ENCODE measurements around the gene PRKCH.

The PRKCH gene

DNA sequence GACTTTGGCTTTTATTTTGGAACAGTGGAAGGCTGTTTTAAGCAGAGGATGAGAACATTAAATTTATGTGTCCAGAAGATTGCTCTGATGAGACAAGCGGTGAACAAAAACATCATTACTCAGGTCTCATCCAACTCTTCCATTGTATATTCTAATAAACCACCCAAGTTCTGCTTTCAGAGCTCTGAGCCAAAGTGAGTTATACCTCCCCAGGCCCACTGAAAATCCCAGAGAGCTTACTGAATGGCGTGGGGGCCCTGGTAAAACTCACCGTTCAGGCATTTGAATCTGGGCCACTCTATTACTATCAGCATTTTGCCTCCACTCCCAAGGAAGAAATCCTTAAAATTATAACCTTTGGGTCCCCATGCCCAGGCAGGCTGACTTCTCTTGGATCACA lies 251.9 kb downstream of the PRKCH start:
- no peak for DNase-seq

DNA sequence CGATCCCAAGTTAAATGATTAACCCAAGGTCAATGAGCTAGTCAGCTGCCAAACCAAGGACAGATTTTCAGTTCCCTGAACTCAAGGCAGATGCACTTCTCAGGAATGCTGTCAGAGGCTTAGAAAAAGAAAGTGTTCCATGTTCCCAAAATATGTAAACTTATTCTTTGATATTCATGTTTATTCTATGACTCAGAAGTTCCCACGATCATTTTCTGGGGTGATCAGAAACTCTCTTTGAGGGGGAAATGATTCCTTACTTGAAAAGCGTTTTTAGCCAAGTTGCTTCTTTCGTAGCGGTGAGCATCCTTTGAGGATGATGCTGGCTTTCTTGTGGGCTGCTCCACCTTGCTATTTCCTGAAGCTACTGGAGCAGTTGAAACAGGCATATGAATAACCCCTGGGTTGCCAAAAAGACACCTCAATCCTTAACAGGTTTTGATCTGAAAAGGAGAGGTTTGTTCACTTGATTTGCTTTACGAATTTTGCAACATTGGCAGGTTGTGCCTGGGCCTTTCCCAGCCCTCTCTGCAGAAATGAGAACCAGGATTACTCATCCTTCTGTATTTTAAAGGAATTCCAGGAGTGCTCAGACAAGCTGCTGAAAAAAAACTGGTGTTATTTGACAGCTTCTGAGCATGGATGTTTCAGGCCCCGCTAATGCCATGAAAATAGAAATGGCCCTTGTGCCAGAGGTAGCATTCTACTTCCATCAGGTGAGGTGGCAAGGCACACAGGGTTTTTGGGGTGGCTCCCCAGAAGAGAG lies 252.6 kb downstream of the PRKCH start:
- no peak for DNase-seq

DNA sequence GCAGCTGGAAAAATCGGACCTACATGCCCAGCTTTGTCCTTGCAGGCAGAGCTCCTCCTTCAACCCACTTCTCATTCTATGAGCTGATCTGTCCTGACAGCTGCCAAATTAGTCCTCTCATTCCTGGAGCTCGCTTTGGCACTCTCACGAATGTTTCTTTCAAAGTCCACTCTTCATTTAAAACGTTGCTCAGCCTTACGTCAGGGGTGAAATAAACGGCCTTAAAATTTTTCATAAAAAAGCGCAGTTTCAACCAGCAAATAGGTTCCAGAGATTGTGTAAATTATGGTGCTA lies 253.1 kb downstream of the PRKCH start:
- DNase-seq, result no peak

DNA sequence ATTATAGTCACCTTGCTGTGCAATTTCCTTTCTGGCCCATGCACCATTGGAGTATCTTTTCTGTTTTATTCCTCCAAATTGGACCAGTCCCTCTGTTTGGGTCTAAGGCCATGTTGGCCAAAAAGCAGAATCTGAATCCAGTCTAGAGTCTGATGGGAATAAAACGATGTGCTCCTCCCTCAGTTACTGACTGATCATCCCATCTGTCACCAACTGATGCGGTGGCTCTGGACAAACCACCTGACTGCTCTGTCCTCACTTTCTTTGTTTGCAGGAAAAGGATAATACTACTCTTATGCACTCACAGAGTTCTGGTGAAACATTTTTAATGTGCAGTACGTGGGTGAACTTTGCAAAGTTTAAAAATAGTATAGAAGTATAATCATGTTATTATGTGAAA lies 253.7 kb downstream of the PRKCH start:
- DNase-seq, result no peak

DNA sequence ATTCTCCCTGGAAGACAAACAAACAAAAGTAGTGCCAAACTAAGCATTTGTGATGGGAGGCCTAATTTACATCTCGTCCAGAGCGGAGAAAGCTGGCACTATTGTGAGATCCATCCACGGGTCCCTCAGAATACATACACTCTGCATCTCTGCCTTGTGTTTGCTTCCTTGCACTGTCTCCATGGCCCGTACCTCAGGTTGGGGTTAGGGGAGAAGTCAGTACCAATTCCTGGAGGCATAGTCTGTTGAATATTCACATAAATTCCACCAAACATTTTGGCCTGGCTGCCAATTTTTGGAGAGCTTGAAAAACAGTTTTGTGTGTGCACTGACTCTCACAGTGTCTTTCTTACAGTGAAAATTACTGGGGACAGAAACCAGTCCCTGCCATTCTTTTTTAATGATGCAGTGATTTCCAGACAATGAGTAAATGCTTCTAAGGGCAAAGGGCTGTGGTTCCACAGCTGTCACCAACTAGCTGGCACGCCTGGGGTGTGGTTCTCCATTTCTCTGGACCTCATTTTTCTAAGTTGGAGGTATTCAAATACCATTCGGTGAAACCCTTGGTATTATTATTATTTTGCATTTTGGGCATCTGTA lies 254.3 kb downstream of the PRKCH start:
- no peak for DNase-seq

DNA sequence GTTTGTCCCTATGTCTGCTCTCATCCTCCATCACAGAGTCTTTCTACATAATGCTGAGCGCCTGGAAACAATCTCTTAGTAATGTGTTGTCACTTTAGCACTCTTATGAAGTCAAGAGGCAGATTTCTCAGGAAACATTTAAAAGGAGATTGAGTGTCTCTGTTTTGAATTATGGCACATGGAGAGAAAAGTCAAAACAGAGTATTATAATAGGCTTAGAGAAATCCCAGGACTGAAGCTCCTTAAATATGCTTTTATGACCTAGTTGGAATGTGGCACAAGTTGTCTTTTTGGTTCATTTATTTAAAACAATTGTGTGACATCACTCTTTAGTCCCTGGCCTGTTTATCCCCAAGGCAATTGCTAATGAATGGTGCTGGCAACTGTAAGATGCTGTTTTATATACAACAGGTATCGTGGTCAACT lies 256.1 kb downstream of the PRKCH start:
- no peak for DNase-seq

DNA sequence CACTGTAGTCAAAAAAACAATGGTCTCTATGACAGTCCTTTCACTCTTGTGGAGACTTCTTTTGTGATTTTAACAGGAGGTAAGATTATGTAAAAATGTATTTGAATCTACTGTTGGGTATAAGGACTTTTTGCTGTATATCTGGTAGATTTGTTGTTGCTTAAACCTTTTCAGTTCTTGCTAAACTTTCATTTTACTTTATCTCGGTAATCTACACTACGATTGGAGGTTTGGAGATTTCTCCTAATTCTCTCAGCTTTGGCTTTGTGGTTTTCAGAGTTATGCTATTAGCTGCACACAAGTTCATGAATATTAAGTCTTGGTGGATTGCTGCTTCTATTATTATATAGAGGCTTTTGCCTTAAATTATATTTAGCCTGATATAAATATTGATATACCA lies 257.4 kb downstream of the PRKCH start:
- peak in 1 of 5 experiments; percentile 86 for DNase-seq

DNA sequence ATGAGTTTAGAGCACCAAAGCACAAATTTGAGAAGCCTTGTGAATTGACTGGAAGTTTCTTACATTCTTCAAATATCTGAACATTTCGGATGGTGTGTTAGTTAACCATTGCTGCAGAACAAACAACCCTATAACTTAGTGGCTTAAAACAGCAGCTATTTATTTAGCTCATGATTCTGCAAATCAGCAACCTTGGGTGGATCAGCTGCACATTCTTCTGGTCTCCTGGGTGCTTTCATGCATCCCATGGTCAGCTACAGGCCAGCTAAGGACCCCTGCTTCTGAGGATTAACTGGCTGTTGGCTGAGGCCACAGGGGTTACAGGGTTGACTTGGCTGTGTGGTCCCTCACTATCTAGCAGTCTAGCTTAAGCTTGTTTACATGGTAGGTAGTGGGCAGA lies 260.0 kb downstream of the PRKCH start:
- no peak for DNase-seq

DNA sequence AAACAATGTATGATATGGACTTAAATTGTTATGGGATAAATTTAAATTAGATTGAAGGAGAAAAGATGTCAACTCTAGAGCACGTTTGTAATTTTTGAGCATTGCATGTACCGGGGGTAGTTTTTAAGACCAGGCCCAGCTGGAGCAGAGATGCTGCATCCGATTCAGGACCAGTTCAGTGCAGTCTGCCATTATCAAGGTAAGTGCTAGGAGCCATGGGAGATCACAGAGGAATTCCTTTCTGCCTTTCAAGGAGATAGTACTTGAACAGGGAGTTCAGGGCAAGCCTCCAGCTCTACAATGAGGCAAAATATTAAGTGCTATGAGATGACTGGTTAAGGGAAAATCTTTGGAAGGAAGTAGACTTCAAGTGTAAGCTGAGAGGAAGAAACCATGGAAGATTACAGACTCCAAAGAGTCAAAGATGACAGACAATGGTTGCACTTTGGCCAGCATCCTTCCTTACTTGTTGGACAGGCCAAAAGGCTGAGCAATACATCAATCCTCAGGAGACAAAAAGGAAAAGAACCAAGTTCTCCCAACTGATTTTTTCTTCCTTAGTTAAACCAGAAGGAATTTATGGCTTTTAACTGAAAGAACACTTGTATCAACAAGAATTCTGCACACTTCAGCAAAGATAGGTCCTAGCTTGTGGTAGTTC lies 260.7 kb downstream of the PRKCH start:
- DNase-seq, result no peak

DNA sequence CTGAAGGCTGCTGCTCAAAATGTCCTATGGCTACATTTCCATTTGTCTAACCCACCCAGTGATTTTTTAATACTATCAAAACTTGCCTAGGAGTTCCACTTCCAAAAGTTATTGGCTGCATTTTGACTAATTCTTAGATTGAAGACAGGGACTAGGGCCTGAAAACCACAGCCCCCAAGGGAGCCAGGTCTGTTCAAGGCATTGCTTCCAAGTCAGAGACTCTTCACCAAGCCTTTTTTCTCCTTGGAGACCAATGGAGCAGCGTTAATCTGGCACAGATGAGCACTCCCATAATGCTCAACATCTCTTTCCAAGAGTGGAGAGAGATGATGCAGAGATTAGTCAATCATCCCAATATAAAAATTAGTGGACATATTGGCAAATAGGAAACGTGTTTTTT lies 261.4 kb downstream of the PRKCH start:
- no peak for DNase-seq

DNA sequence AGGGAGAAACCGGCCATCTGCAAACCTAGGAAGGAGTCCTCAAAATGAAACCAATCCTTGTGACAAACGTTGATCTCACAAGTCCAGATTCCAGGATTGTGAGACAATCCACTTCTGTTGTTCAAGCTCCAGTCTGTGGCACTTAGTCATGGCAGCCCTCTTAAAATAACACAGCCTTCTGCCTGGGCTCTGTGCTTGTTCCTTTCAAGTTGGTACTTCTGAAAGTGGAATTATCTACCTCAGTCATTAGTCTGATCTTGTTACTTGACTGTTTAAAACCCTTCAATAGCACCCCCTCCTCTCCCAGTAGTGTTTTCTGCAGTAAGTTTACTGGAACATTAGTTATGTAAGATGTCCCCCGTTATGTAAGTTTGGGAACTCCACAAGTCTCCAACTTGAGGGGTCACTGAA lies 263.0 kb downstream of the PRKCH start:
- no peak for DNase-seq

DNA sequence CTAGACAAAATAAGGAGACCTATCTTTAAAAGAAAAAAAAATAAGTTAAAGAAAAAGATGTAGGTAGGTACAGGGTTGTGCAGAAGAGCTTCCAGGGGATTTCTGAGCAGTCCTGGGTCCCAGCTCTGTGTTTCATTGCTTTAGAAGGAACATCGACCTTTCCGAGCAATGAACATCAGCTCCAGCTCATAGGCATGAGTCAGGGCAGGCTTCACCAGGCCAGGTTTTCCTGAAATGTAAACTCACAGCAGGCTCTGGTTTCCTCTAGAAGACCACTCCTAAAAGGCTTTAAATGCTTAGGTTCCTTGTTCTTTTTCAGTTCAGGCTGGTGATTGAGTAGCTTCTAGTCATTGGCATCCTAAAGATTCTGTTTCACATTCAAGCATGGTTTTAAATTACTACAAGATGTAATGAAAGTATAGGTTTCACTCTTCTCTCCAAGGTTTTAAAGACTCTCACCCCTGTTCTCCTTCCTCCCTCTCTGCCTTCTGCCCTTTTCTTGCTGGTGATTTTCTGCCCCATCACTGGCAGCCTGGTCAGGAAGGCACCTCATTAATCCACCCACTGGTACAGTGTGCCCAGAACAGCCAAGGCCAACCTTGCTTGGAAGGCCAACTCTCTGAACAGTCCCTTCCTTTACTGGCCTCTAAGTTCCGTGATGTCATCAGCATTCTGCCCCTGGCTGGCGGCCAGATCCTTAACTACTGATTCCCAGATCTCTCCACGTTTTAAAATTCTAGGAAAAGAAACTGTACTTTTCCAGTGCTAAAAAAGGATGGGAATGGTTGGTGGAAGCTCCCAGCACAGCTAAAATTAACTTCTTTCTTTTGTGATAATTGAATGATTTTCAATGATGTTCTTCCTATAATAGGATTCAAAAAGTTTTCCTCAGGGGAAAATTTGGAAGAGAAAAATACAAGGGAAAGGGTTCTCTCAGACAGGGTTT lies 264.5 kb downstream of the PRKCH start:
- no peak for DNase-seq

DNA sequence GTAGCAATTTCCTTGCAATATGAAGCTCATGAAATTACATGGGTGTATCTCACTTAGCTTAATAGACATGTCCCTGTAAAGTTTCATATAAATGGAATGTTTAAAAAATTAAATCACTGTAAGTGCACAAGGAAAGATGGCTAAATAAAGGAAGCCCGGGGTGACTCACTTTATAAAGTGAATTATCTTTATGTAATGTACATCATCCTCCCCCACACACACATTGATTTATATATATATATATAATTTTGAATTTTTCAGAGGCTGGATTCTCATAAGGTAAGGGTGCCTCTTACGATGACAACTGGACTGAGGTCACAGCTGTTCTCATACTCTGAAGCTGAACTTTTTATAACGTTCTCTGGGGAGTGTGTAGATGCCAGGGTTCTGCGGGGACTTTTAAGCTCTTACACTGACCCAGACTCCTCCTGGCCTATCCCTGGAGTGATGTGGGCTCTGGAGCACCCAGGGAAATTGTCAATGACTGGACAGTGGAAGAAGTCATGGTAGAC lies 265.2 kb downstream of the PRKCH start:
- DNase-seq, result no peak

DNA sequence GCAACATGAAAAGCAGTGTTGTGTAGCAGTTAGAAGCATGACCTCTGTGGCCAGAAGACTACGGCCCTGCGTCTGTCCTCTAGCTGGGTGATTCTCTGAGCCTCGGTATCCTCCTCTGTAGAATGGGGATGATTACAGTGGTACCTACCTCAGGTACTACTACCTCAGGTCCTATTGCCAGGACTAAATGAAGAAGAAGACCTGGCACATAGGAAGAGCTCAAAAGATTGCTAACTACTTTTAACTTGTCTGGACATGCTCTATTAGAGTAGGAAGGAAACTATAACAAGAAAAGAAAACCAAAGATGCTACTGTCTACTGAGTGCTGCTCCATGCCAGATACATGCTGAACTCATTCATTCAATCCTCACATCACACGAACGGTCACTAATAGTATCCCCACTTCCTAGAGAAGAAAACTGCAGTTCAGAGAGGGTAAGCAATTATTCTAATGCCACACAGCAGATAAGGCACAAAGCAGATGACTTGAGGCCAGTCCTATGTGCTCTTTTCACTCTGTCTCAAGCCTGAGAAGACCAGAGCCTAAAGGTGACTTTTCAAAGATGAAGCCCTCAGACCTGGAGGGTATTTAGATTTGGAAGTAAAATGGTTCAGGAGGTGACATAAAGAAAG lies 265.8 kb downstream of the PRKCH start:
- DNase-seq, result no peak

DNA sequence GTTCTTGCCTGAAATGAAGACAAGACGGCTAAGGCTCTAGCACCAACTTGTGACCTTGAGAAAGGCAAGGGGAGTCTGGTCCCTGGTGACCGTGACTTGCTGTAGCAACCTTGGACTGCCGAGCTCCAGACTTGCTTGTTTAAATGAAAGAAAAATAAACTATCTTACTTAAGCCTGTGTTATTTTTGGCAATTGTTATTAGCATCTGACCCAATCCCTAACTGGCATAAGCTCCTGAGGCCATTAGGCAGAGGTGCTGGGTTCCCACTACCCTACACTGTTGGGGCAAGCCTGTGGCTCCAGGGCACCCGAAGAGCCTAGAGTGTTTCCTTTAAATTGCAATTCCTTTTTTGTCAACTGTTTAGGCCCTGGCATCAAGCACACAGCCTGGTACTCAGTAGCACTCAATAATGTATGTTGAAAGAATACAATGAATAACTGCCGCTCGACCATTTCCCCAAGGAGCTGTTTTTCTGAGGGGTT lies 267.1 kb downstream of the PRKCH start:
- no peak for DNase-seq

DNA sequence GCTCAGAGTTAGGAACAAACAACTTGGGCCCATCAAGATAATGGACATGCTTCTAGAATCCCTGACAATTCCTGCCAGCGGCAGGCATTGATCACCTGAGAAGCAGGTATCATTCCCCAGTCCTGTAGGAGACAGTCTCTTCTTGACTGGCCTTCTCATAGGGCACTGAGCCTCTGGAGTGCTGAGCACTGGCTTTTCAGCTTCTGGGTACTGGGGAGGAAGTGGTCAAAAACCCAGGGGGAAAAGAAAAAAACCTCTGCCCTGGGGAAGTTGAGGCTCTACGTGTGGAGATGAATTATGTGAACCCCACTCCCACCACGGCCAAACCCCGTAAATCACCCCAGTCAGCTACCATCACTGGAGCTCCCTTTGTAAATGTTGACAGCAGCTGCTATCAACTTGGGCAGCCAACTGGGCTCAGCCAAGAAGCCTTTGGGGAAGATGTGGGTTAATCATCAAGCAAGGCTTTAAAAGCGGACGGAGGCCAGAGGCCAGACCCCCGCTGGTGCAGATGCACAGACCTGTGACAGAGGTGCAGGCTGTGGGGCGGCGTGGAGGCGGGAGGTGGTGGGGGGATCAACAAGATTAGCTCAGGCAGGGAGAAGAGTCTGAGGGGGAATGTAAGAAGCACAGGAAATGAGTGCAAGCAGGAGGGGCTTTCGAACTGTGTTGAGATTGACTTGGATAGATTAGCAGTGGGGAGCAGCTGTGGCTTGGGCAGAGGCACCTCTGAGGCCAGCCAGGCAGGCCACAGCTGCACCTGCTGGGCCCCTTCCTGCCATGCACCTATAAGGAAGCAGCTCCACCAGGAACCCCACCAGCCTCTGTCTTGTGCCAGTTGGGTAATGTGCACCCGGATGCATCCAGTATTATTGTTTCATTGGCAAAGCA lies 268.6 kb downstream of the PRKCH start:
- DNase-seq, result no peak

DNA sequence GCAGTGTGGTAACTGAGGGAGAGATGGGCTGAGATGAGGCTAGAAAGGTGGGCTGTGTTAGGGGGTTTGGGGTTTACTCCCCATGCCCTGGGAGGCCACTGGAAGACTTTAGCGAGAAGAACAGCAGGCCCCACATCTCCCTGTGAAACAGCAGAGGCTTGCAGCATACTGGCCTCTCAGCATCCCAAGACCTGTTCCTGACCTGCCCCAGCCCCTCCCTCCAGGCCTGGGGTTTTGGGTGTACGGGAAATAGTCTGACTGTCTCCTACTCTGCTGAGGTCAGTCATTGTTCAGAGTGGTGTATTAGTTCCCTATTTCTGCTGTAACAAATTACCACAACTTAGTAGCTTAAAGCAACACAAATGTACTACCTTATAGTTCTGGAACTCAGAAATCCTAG lies 270.5 kb downstream of the PRKCH start:
- DNase-seq, result no peak

DNA sequence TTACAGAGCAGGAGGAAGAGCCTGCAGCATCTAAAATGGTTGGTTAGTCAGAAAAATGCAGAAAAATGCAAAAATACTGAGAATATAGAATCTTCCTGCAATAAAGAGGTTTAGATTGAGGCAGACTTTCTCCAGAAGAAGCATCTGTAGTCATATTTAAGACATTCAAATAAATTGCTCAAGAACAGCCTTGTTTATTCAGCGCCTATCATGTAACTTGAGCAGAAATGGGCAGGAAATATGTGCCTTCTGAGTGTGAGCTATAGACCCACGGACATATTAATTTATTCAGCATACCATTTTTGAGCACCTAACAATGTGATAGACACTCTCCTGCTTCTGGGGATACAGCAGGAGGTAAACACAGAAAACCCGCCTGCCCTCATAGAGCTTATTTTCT lies 272.0 kb downstream of the PRKCH start:
- DNase-seq, result no peak

DNA sequence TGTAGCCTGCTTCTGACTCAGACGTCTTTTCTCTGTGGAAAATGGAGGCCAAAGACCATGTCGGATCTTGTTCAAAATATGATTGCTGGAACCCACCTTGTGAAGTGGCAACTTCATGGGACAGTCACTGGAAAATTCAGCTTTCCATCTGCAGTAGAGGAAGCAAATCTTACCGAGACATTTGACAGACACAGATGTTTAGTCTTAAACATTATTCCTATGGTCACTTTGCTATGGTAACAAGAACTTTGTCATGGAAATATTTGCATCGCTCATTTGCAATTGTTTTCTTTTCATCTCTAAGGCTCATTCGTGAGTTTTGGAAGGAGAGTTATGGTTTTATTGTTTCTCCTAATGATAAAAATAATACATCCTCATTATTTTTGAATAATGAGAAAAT lies 275.6 kb downstream of the PRKCH start:
- no peak for DNase-seq

DNA sequence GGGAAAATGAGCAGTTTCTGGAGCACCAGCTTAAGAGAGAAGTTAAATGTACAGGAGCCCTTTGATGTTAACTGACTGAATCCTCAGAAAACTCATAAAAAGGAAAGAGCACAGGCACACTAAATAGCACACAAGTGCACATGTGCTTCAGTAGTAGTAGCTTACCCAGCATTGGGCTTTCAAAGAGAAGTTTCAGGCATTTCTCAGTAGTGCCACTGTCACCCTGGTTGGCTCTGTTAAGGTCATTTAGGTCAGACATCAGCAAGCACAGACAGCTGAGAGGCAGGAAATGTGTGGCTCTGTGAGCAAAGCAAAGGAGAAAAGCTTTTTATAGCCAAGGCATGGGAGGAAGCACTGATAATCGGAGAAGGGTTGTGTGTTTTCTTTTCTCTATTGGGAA lies 277.6 kb downstream of the PRKCH start:
- no peak for DNase-seq

DNA sequence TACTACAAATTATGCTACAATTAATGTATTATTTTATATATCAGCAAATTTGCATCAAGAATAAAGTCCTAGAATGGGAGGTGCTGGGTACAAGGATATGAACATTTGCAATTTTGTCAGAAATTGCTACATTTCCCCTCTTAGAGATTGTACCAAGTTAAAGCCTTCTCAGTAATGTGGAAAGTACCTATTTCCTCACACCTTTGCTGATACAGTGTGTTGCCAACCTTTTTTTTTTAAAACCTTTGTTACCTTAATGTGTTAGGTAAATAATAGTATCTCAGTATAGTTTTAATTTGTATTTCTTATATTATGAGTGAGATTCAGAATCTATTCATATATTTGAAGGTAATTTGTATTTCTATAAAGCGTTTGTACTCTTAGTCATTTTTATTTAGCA lies 278.6 kb downstream of the PRKCH start:
- peak in 1 of 5 experiments; percentile 26 for DNase-seq
